ENCODE data around the gene MOXD1.

Gene MOXD1

DNA sequence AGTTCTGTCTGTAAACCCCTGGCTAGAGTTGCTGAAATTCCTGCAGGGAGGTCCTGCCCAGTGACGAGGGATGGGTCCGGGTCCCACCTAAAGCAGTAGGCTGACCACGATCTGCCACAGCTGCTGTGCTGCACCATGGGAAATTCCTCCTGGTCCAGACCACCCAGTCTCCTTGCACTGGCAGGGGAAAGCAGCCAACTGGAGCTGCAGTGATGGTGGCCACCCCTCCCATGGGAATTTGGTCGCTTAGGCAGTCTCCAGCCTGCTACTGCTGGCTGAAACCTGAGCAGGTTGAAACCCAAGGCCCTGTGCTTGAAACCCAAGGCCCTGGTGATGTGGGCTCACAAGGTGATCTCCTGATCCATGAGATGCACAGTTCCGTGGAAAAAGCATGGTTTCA, 23.9 kb upstream of the MOXD1 start:
- H3K4me3 ChIP-seq (ENCODE audit: low read length): no peak overlapping the region
- TF ChIP-seq, protein P1, sequence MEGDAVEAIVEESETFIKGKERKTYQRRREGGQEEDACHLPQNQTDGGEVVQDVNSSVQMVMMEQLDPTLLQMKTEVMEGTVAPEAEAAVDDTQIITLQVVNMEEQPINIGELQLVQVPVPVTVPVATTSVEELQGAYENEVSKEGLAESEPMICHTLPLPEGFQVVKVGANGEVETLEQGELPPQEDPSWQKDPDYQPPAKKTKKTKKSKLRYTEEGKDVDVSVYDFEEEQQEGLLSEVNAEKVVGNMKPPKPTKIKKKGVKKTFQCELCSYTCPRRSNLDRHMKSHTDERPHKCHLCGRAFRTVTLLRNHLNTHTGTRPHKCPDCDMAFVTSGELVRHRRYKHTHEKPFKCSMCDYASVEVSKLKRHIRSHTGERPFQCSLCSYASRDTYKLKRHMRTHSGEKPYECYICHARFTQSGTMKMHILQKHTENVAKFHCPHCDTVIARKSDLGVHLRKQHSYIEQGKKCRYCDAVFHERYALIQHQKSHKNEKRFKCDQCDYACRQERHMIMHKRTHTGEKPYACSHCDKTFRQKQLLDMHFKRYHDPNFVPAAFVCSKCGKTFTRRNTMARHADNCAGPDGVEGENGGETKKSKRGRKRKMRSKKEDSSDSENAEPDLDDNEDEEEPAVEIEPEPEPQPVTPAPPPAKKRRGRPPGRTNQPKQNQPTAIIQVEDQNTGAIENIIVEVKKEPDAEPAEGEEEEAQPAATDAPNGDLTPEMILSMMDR (conservative IDR thresholded peaks at IDR 0.05; ENCODE audit: low read length): no peak
- DNase-seq (ENCODE audit: low read depth): no peak

DNA sequence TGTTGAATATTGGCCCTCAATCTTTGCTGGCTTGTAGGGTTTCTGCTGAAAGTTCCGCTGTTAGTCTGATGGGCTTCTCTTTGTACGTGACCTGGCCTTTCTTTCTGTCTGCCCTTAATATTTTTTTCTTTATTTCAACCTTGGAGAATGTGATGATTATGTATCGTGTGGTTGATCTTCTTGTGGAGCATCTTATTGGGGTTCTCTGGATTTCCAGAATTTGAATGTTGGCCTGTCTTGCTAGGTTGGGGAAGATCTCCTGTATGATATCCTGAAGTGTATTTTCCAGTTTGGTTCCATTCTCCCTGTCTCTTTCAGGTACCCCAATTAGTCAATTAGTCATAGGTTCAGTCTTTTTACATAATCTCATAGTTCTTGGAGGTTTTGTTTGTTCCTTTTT, 22.6 kb upstream of the MOXD1 start:
- H3K4me3 ChIP-seq (ENCODE audit: low read length): no peak overlapping the region
- TF ChIP-seq, protein P1 (conservative IDR thresholded peaks at IDR 0.05; ENCODE audit: low read length): no peak
- DNase-seq (ENCODE audit: low read depth): no peak

DNA sequence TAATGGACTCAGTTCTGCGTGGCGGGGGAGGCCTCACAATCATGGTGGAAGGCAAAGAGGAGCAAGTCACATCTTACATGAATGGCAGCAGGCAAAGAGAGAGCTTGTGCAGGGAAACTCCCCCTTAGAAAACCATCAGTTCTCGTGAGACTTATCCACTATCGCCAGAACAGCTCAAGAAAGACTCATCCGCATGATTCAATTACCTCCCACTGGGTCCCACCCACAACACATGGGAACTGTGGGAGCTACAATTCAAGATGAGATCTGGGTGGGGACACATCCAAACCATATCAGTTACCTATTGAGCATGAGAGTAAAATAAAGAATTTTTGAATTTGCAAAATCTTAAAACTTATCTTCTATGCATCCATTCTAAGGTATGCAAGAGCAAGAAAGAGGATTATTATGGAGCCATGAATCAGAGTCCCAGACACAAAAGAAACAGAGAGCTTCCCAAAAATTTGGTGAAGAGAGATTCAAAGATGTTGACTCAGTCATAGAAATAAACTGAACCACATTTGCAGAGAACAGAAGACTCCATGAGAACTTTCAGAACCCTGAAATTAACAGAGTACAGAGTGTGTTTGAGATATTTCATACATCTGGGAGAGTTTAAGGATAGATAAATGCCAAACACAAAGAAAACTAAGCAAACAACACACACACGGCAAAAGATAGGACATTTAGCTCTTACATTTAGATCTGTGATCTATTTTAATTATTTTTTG, 17.1 kb upstream of the MOXD1 start:
- DNase-seq (ENCODE audit: low read depth): peak; percentile 49
- TF ChIP-seq, protein P1 (conservative IDR thresholded peaks at IDR 0.05; ENCODE audit: low read length): no peak
- no peak overlapping the region for H3K4me3 ChIP-seq (ENCODE audit: low read length)

DNA sequence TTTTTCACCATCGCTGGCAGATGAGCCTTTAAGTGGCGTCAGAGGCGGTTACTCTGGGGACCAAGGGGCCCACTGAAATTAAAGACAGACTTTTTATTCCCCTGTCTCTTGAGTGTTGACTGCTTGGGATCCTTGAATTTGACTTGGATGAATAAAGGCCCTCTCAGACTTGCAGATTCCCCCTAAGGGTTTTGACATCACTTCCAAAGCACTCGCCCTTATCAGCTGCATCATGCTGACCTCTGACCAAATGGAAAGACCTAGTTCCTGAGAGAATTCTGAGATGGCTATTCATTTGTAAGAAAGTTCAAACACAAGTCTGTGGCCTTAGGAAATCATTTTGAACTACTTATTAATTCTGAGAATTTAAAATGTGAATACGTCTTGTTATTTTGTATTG, 13.5 kb upstream of the MOXD1 start:
- no peak overlapping the region for H3K4me3 ChIP-seq (ENCODE audit: low read length)
- TF ChIP-seq, protein P1 (conservative IDR thresholded peaks at IDR 0.05; ENCODE audit: low read length): no peak
- DNase-seq (ENCODE audit: low read depth): no peak

DNA sequence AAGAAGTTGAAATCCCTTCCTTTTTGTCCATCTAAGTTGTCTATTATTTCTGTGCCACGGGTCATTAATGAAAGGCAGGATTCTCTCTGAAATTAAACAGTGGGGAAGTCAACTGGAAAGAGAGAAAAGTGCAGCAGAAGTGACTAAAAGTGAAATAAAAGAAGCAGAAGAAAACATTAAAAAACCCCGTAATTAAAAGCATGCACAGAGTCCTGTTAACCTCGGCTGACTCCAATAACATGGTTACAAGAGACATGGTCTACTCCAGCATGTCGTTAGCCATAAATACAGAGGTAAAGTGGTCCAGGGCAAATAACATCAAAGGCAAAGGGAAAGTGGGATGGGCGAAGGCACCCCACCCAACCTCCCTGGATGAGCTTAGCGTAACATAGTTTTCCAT, 13.0 kb upstream of the MOXD1 start:
- DNase-seq (ENCODE audit: low read depth): no peak
- no peak overlapping the region for H3K4me3 ChIP-seq (ENCODE audit: low read length)
- TF ChIP-seq, protein P1 (conservative IDR thresholded peaks at IDR 0.05; ENCODE audit: low read length): no peak

DNA sequence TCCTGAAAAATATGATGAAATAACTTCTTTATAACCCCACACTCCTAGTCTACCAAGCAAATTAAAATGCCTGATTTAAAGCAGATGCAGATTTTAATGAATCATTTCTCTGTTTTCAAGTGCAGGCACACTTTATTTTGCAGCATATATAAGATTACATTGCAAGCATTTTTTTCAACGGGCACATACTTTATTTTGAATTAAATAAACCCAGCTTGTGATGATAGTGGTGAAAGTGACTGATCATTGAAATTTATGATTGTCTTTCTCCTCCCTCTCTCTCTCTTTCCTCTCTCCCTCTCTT, 12.2 kb upstream of the MOXD1 start:
- TF ChIP-seq, protein P1 (conservative IDR thresholded peaks at IDR 0.05; ENCODE audit: low read length): no peak
- peak; percentile 34 for DNase-seq (ENCODE audit: low read depth)

DNA sequence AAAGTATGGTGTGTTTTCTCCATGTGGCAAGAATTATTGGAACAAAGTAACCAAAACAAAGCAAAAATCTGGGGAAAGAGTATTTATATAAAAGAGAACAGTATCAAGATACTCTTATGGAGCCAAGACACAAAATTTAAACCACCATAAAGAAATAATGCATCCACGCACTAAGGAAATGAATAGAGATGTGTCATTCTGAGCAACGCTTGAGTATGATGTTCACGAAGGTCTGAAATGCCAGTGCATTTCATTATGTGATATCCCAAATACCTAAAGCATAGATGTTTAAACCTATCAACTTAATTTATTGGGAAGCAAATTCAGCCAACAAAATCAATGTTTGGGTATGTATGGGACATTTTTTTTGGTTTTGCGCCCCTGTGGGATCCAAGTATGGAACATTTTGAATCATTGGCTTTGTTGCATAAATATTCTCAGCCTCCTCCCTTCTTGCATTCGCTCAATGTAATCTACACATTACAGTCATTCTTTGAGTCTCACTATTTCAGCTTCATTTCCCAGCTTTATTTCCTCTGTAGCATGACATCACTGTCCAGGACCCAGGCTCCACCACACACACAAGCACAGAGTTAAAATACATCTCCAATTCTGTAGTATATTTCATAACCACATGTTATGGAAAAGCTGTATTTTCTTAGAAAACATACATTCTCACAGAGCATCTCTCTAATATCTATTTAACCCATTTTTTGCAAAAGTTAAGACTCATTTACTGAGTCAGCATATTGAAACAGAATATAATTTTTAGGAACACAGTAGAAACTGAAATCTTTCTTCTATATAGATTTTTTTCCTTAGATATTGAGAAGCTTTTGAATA, 11.6 kb upstream of the MOXD1 start:
- no peak overlapping the region for H3K4me3 ChIP-seq (ENCODE audit: low read length)
- peak; percentile 40 for DNase-seq (ENCODE audit: low read depth)
- TF ChIP-seq, protein P1 (conservative IDR thresholded peaks at IDR 0.05; ENCODE audit: low read length): no peak

More for the DNA sequence above, 12.2 kb upstream of the MOXD1 start:
- H3K4me3 ChIP-seq (ENCODE audit: low read length): no peak overlapping the region
